K562 (cell line): ENCODE data around the gene BOC. TPM values are rescaled to one million over a fixed set of nuclear protein-coding genes. Genes with fewer than 3 reads are reported as not detected.

Experiments
- ATAC-seq: fragments of 200-7000 bp; cut with Tn5 transposase; 3 replicates; pipeline ENCODE4 v1.9.1; 2020; ENCODE audit warnings: moderate library complexity
- BruUV-seq: library from RNA; stranded (reverse); fragments of 400-500 nt; replicated peaks from 2 replicates; lab custom pipeline; 2021; lab: Mats Ljungman, UMichigan
- CTCF ChIA-PET: fragments of 300-600 bp; formaldehyde crosslinking; extraction: SDS; loops from one replicate; lab custom pipeline; 2021; ENCODE audit warnings: low intra/inter-chr PET ratio; lab: Yijun Ruan, JAX
- POLR2A ChIA-PET: fragments of 300-600, 350-650 bp; sonication (Branson Sonifier 250); formaldehyde crosslinking; extraction: SDS; loops from one replicate; lab custom pipeline; 2021; ENCODE audit warnings: antibody characterized with exemption, inconsistent platforms; lab: Yijun Ruan, JAX
- DNase-seq, 4 experiments: peaks; one replicate each; pipeline versions ENCODE4 v3.0.0 to v3.0.0-alpha.2; 2011 to 2018; ENCODE audit warnings: low spot score in 3 of 4, mixed read lengths in 3 of 4; ENCODE audit errors: extremely low read depth in 1 of 4
- FAIRE-seq: peaks from 2 replicates; lab custom pipeline; 2011; peaks lifted over from hg19 to GRCh38; lab: Jason Lieb, UNC
- H2AFZ ChIP-seq: 2 replicates; pipeline ENCODE4 v1.6.0; 2011; ENCODE audit warnings: low read depth, low read length, control low read depth, inconsistent platforms
- H3K27ac ChIP-seq: fragments of 200-600 bp; 3 replicates; pipeline ENCODE4 v1.8.0; 2011; ENCODE audit warnings: low read depth, mild to moderate bottlenecking, control low read depth, inconsistent platforms, low read length, moderate library complexity, mixed read lengths; ENCODE audit errors: extremely low read depth
- H3K27me3 ChIP-seq, 2 experiments: fragments of 300-600 bp in 1 of 2; 2 replicates in 1 of 2; 3 replicates in 1 of 2; pipeline versions ENCODE4 v1.6.0 to v1.8.0; 2011; ENCODE audit warnings: inconsistent platforms in 2 of 2, low read length in 2 of 2, mild to moderate bottlenecking in 1 of 2, mixed read lengths in 1 of 2, moderate library complexity in 1 of 2; ENCODE audit not compliant: control insufficient read depth in 2 of 2, insufficient read depth in 2 of 2
- H3K36me3 ChIP-seq: fragments of 300-600 bp; 3 replicates; pipeline ENCODE4 v1.8.0; 2011; ENCODE audit warnings: mild to moderate bottlenecking, low read length, inconsistent platforms; ENCODE audit not compliant: control insufficient read depth, insufficient read depth
- H3K4me1 ChIP-seq, 2 experiments: fragments of 200-600 bp in 1 of 2; replicated peaks in 1 of 2; 2 replicates in 1 of 2; 3 replicates in 1 of 2; pipeline versions ENCODE4 v1.5.1 to v1.8.0; 2011; ENCODE audit warnings: inconsistent platforms in 2 of 2, low read length in 2 of 2, mild to moderate bottlenecking in 1 of 2, mixed read lengths in 1 of 2, moderate library complexity in 1 of 2; ENCODE audit not compliant: control insufficient read depth in 2 of 2, insufficient read depth in 2 of 2
- H3K4me2 ChIP-seq: 2 replicates; pipeline ENCODE4 v1.6.1; 2011; ENCODE audit warnings: low read length, control low read depth, inconsistent platforms, mixed read lengths; ENCODE audit not compliant: insufficient read depth
- H3K4me3 ChIP-seq: fragments of 200-600 bp; sonication (generic), shearing (Covaris generic); 2 replicates; pipeline ENCODE4 v1.5.1; 2016; ENCODE audit warnings: control low read depth, inconsistent platforms
- H3K79me2 ChIP-seq: fragments of 200-600 bp; 3 replicates; pipeline ENCODE4 v1.8.0; 2011; ENCODE audit warnings: low read length, inconsistent platforms; ENCODE audit not compliant: control insufficient read depth, insufficient read depth
- H3K9ac ChIP-seq, 2 experiments: 2 replicates each; pipeline versions ENCODE4 v1.6.0 to v1.6.1; 2011; ENCODE audit warnings: low read depth in 2 of 2, low read length in 2 of 2, control low read depth in 1 of 2, inconsistent platforms in 1 of 2, mild to moderate bottlenecking in 1 of 2, mixed read lengths in 1 of 2; ENCODE audit not compliant: insufficient read depth in 1 of 2
- H3K9me1 ChIP-seq: one replicate; pipeline ENCODE4 v1.6.0; 2011; ENCODE audit warnings: inconsistent platforms, mild to moderate bottlenecking, low read length, moderate library complexity; ENCODE audit not compliant: control insufficient read depth, insufficient read depth
- H3K9me3 ChIP-seq: replicated peaks from 2 replicates; pipeline ENCODE4 v1.5.1; 2011; ENCODE audit warnings: low read depth, low read length, inconsistent platforms; ENCODE audit not compliant: control insufficient read depth, insufficient read depth
- H4K20me1 ChIP-seq: replicated peaks from 2 replicates; pipeline ENCODE4 v1.6.1; 2011; ENCODE audit warnings: low read length, inconsistent platforms, mixed read lengths; ENCODE audit not compliant: control insufficient read depth, insufficient read depth
- ASH1L ChIP-seq: fragments of 450-650 bp; IDR thresholded peaks from 2 replicates; pipeline ENCODE4 v1.6.1; 2018; ENCODE audit warnings: borderline replicate concordance, mild to moderate bottlenecking, low read depth; ENCODE audit not compliant: partially characterized antibody
- C11orf30 ChIP-seq: fragments of 450-650 bp; IDR thresholded peaks from 2 replicates; pipeline ENCODE4 v1.6.1; 2016; ENCODE audit warnings: low read depth, mild to moderate bottlenecking
- COPS2 ChIP-seq: fragments of 450-650 bp; conservative IDR thresholded peaks from 2 replicates; pipeline ENCODE4 v1.6.1; 2016; ENCODE audit warnings: mild to moderate bottlenecking, moderate library complexity
- E2F3 ChIP-seq: fragments of 250-450 bp; sonication (Bioruptor Pico); IDR thresholded peaks from 2 replicates; pipeline ENCODE4 v1.4.0; 2020; ENCODE audit warnings: mild to moderate bottlenecking
- ERF ChIP-seq: fragments of 450-650 bp; formaldehyde crosslinking; IDR thresholded peaks from 2 replicates; pipeline ENCODE4 v1.4.0; 2020; ENCODE audit warnings: mild to moderate bottlenecking, mixed read lengths
- ESRRB ChIP-seq: fragments of 250-450 bp; sonication (Bioruptor Pico); IDR thresholded peaks from 2 replicates; pipeline ENCODE4 v1.5.0; 2020; ENCODE audit warnings: mild to moderate bottlenecking, moderate library complexity, borderline replicate concordance
- GATA2 ChIP-seq: sonication (generic); formaldehyde crosslinking; IDR thresholded peaks from 2 replicates; pipeline ENCODE4 v1.4.0; 2020; ENCODE audit warnings: mild to moderate bottlenecking, missing genetic modification reagents
- HDGF ChIP-seq: fragments of 450-650 bp; IDR thresholded peaks from 2 replicates; pipeline ENCODE4 v1.6.1; 2016
- ZNF134 ChIP-seq: fragments of 250-450 bp; sonication (Bioruptor Pico); conservative IDR thresholded peaks from 2 replicates; pipeline ENCODE4 v1.4.0; 2020
- ZNF146 ChIP-seq: IDR thresholded peaks from one replicate; pipeline ENCODE4 v1.6.1; 2018; ENCODE audit warnings: missing compliant biosample characterization; ENCODE audit not compliant: unreplicated experiment
- ZNF165 ChIP-seq: fragments of 250-450 bp; sonication (Bioruptor Pico); IDR thresholded peaks from 2 replicates; pipeline ENCODE4 v1.4.0; 2020; ENCODE audit warnings: borderline replicate concordance
- ZNF354B ChIP-seq: fragments of 250-450 bp; sonication (Bioruptor Pico); IDR thresholded peaks from 2 replicates; pipeline ENCODE4 v1.4.0; 2020
- ZNF445 ChIP-seq: fragments of 250-450 bp; sonication (Bioruptor Pico); IDR thresholded peaks from 2 replicates; pipeline ENCODE4 v1.4.0; 2020; ENCODE audit warnings: low read depth, mild to moderate bottlenecking, moderate library complexity
- WGBS: fragments of 100-300 bp; shearing (Covaris generic); methylation state at CpG from one replicate; pipeline ENCODE4 v1.1.6; 2016; ENCODE audit warnings: low coverage, mixed read lengths; ENCODE audit not compliant: insufficient coverage; ENCODE audit errors: missing lambda C conversion rate; 5-methylcytosine and 5-hydroxymethylcytosine counted together
- in situ Hi-C: fragments of 300-500 bp; cut with MboI; formaldehyde crosslinking; loops from 4 replicates; pipeline ENCODE4 v1.15.0; 2018; ENCODE audit warnings: inconsistent platforms, mixed read lengths
- intact Hi-C: fragments of 100-400 bp; cut with micrococcal nuclease; formaldehyde crosslinking; loops from 2 replicates; pipeline ENCODE4 v1.14.2; 2022
- polyA plus RNA-seq, 8 experiments: library from polyadenylated mRNA; depleted of rRNA in 4 of 8; stranded (reverse) in 5 of 8; unstranded in 3 of 8; fragments of >200 nt; fragmentation: Nextera tagmentation in 2 of 8; fragmentation: Illumina TruSeq in 1 of 8; extraction: Ambion mirVana in 2 of 8; extraction: Trizol in 1 of 8; gene quantifications; 2 replicates each; pipeline versions ENCODE4 v1.2.1 to v1.2.3, GENCODE V29; 2011 to 2014; ENCODE audit warnings: inconsistent platforms in 1 of 8, missing spikeins in 1 of 8
- total RNA-seq, 7 experiments: library from RNA; depleted of rRNA in 6 of 7; stranded (reverse); fragments of >200 nt in 6 of 7; fragmentation: Illumina TruSeq in 2 of 7; extraction: Trizol in 2 of 7; gene quantifications; 2 replicates each; pipeline versions ENCODE4 v1.2.1 to v1.2.3, GENCODE V29; 2011 to 2021; ENCODE audit warnings: low replicate concordance in 1 of 7
- TF ChIP-seq, protein P1 (sequence below): sonication (generic); IDR thresholded peaks from 2 replicates; pipeline ENCODE4 v1.6.1; 2016
- TF ChIP-seq, protein P2 (sequence below): sonication (generic); formaldehyde crosslinking; IDR thresholded peaks from 2 replicates; pipeline ENCODE4 v1.8.0; 2022; ENCODE audit warnings: mild to moderate bottlenecking, missing genetic modification reagents

BOC gene
- total and polyA plus RNA-seq, 9 of the 15 experiments (the other 6 are each of a cell fraction or from before 2014, with no cell fraction given) = not detected

DNA sequence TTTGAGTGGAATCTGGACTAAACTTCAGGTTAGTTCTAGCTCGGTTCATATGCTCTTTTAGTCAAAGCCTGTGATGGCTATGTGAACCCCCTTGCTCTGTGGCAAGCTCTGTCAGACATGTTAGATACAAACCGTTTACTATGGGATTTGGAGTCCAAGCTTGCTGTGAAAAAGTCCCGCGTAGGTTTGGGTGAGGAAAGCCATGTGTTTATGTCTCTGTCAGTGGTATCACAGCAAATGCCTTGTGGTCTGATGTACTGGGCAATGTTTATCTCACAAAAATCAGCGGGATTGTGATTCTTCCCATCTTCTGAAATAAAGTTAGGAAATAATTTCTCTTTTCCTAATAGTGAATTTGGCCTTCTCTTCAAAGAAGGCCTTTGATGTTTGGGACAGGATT lies 5.0 kb downstream of the BOC start:
- POLR2A ChIA-PET = no interaction called here
- Histone ChIP-seq H3K4me1 (peaks cover 0 to 5% of the 10 kb centered on the region in 2 experiments; a peak in 1 of 5 replicates), H4K20me1 (no peaks in the 10 kb centered on the region), H3K9me1 (no peaks in the 10 kb centered on the region), H2AFZ (no peak overlapping the region), H3K4me2 (no peak overlapping the region), H3K9me3 (no peaks in the 10 kb centered on the region), H3K27me3 (peaks cover 3 to 29% of the 10 kb centered on the region in 2 experiments; a peak in 3 of 5 replicates), H3K9ac (no peak overlapping the region), H3K79me2 (no peaks in the 10 kb centered on the region), H3K4me3 (no peak overlapping the region), H3K36me3 (no peaks in the 10 kb centered on the region), H3K27ac (no peak overlapping the region)
- FAIRE-seq (no peak), ATAC-seq (no peak), DNase-seq (no peak)
- no peak for TF ChIP-seq ZNF445 (CRISPR knock-in tag)
- TF ChIP-seq, protein P1, sequence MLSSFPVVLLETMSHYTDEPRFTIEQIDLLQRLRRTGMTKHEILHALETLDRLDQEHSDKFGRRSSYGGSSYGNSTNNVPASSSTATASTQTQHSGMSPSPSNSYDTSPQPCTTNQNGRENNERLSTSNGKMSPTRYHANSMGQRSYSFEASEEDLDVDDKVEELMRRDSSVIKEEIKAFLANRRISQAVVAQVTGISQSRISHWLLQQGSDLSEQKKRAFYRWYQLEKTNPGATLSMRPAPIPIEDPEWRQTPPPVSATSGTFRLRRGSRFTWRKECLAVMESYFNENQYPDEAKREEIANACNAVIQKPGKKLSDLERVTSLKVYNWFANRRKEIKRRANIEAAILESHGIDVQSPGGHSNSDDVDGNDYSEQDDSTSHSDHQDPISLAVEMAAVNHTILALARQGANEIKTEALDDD = no peak
- no peak for TF ChIP-seq HDGF
- TF ChIP-seq ASH1L = no peak
- no peak for TF ChIP-seq ESRRB (CRISPR knock-in tag)
- TF ChIP-seq ZNF146 (CRISPR knock-in tag) = no peak
- no peak for TF ChIP-seq GATA2 (CRISPR knock-in tag)
- no peak for TF ChIP-seq E2F3 (CRISPR knock-in tag)
- TF ChIP-seq ZNF165 (CRISPR knock-in tag) = no peak
- no peak for TF ChIP-seq ZNF354B (CRISPR knock-in tag)
- TF ChIP-seq ZNF134 (CRISPR knock-in tag) = no peak
- TF ChIP-seq COPS2 = no peak
- TF ChIP-seq, protein P2, sequence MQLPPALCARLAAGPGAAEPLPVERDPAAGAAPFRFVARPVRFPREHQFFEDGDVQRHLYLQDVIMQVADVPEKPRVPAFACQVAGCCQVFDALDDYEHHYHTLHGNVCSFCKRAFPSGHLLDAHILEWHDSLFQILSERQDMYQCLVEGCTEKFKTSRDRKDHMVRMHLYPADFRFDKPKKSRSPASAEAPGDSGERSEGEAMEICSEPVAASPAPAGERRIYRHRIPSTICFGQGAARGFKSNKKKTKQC (CRISPR knock-in tag) = no peak
- no peak for TF ChIP-seq ERF (CRISPR knock-in tag)
- TF ChIP-seq C11orf30 = no peak
- 0% methylated on average over 5 of the region's 5 CpGs for WGBS
- in situ Hi-C loops (no loop called here), intact Hi-C loops (no loop called here)
- CTCF ChIA-PET = no interaction called here
- no TSS peak for BruUV-seq
